ENCODE results near the gene F2RL2. TPM values are rescaled to one million over a fixed set of nuclear protein-coding genes. Genes with fewer than 3 reads are reported as not detected.
A peak's percentile ranks its signal among the peaks of the same experiment; 100 is the strongest.

F2RL2 gene
- total RNA-seq: 1 to 10 TPM in 1 of 9 donors, under 1 TPM in 6, not detected in 2; 0.08 to 1.5 (median 0.69) TPM
- polyA plus RNA-seq: under 1 TPM; 0.16 to 0.46 (median 0.27) TPM
- long read RNA-seq, donor 1: 0 reads
- long read RNA-seq, donor 2: 0 reads
- long read RNA-seq, donor 3: 0 reads
- long read RNA-seq, donor 4: 0 reads
- long read RNA-seq, donor 5, partial matches to known transcripts: 0 of 1 reads
- long read RNA-seq, donor 5, other reads (novel, unspliced or antisense): 0 of 1 reads
- long read RNA-seq, donor 6: 0 reads
- long read RNA-seq, donor 7: 0 reads
- long read RNA-seq, donor 8: 0 reads
- long read RNA-seq, donor 9, partial matches to known transcripts: 0 of 1 reads
- long read RNA-seq, donor 9, other reads (novel, unspliced or antisense): 0 of 1 reads
- long read RNA-seq, donor 10, partial matches to known transcripts: 0 of 1 reads
- long read RNA-seq, donor 10, other reads (novel, unspliced or antisense): 0 of 1 reads

DNA sequence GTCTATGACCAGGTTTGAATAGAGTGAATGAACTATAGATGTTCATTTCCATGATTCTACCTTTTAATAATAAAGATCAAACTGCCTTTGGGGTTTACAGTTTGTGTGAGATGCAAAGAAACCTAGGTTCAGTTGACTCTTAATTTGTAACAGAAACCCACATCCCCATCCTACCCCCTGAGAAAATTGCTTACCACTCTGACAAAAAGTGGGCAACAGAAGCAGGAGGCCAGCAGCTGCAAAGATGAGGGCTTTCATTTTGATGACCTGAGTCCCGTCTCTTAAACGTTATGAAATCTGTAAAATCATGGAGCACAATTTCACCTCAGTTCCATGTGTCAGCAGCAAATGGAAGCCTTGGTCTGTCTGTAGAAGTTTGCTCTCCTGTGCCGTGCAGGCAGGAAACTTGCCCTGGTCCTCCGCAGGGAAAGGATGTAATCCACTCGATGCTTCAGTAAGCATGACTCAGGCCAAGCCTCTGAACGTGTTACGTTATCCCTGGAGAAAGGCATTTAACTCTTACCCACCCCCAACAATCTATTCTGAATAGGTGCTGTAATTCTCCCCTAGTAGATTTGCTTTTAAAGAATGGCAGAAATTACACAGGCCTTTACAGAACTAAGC is at the start of gene F2RL2:
Gene F2RL2 (minus strand): TSS at position 431 of the 624 bp plus-strand sequence. CDS start 173 bp downstream, at position 258.
- no peak within 1 kb of the TSS for H3K27ac ChIP-seq
- DNase-seq: peak in 1 of 7 donors; percentile 12
- H3K4me3 ChIP-seq: no peak within 1 kb of the TSS
- no peaks in the 10 kb centered on the region for H3K9me3 ChIP-seq (replicated peaks in 1 of 3)
- TF ChIP-seq POLR2A (IDR thresholded peaks at IDR 0.05) (no peak), CTCF (IDR thresholded peaks at IDR 0.05) (no peak)
- no peaks in the 10 kb centered on the region for H3K36me3 ChIP-seq (replicated peaks in 1 of 2)
- no peaks in the 10 kb centered on the region for H3K27me3 ChIP-seq
- H3K4me1 ChIP-seq (replicated peaks in 1 of 2): no peaks in the 10 kb centered on the region
- WGBS, 4 donors: 19 to 43% (median 34%) methylated on average over 7 of the region's 7 CpGs
- intact Hi-C loops (cut with DNase I): no loop called here

DNA sequence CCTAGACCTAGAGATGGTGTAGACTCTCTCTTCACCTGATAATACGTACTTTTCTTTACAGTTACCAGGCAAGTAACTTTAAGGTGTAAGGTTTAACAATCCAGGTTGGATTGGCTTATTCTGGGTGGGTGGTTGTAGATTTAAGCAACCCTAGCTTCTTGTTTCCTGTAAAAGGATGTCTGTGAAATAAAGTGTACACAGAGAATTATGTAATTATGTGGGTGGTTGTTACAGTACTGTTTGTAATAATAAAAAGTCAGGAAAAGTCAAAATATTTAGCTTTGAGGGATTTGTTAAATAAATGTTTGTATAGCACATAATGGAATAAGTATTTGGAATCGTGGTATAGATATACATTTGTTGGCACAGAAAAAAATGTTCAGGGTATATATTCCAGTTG is 49.0 kb upstream of the F2RL2 start:
- DNase-seq: no peak
- TF ChIP-seq POLR2A (IDR thresholded peaks at IDR 0.05) (no peak), CTCF (IDR thresholded peaks at IDR 0.05) (no peak)
- peaks cover 6 to 12% of the 10 kb centered on the region in 2 donors for H3K4me1 ChIP-seq (replicated peaks in 1 of 2)
- H3K27ac ChIP-seq: no peak overlapping the region
- intact Hi-C loops (cut with DNase I): no loop called here
- H3K4me3 ChIP-seq: no peak overlapping the region
- H3K9me3 ChIP-seq (replicated peaks in 1 of 3): no peaks in the 10 kb centered on the region
- no peaks in the 10 kb centered on the region for H3K27me3 ChIP-seq
- 77 to 87% (median 81%) methylated on average over 2 of the region's 2 CpGs for WGBS, 4 donors
- no peaks in the 10 kb centered on the region for H3K36me3 ChIP-seq (replicated peaks in 1 of 2)

GRCh38 chr5:76670508-76670907 is 47.3 kb upstream of the F2RL2 start:
- H3K4me3 ChIP-seq: no peak overlapping the region
- H3K36me3 ChIP-seq (replicated peaks in 1 of 2): no peaks in the 10 kb centered on the region
- peaks cover 6 to 13% of the 10 kb centered on the region in 2 donors for H3K4me1 ChIP-seq (replicated peaks in 1 of 2)
- TF ChIP-seq CTCF (IDR thresholded peaks at IDR 0.05): no peak
- no peak for TF ChIP-seq POLR2A (IDR thresholded peaks at IDR 0.05)
- no peak for DNase-seq
- intact Hi-C loops (cut with DNase I): no loop called here
- H3K9me3 ChIP-seq (replicated peaks in 1 of 3): no peaks in the 10 kb centered on the region
- no peaks in the 10 kb centered on the region for H3K27me3 ChIP-seq
- WGBS, 4 donors: 82 to 91% (median 83%) methylated on average over 3 of the region's 3 CpGs
- H3K27ac ChIP-seq: no peak overlapping the region

- Histone ChIP-seq H3K4me1 (replicated peaks in 1 of 2) (peaks cover 6 to 8% of the 10 kb centered on the region in 2 donors), H3K9me3 (replicated peaks in 1 of 3) (no peaks in the 10 kb centered on the region), H3K4me3 (no peak overlapping the region), H3K27me3 (no peaks in the 10 kb centered on the region), H3K27ac (no peak overlapping the region), H3K36me3 (replicated peaks in 1 of 2) (no peaks in the 10 kb centered on the region)
- intact Hi-C loops (cut with DNase I): no loop called here
- 92 to 97% (median 96%) methylated on average over 5 of the region's 5 CpGs for WGBS, 4 donors
- no peak for DNase-seq
- TF ChIP-seq POLR2A (IDR thresholded peaks at IDR 0.05) (no peak), CTCF (IDR thresholded peaks at IDR 0.05) (no peak)
Observed at GRCh38 chr5:76669245-76669644, 46.0 kb upstream of the F2RL2 start.
